NB4 (cell line): Measurements from ENCODE around the gene C16orf86.

Experiments used
- DNase-seq: peaks from one replicate; pipeline ENCODE4 v3.0.0; 2010; ENCODE audit warnings: low read depth
- H3K4me3 ChIP-seq: one replicate; pipeline ENCODE4 v1.5.1; 2011; ENCODE audit warnings: mild to moderate bottlenecking, low read depth, low read length, moderate library complexity
- MAX ChIP-seq: IDR thresholded peaks from 2 replicates; pipeline ENCODE4 v1.6.1; 2011; ENCODE audit warnings: low read depth, low read length
- MYC ChIP-seq: IDR thresholded peaks from 2 replicates; pipeline ENCODE4 v1.6.1; 2011; ENCODE audit warnings: low read depth, low read length
- POLR2A ChIP-seq: IDR thresholded peaks from 2 replicates; pipeline ENCODE4 v1.6.1; 2011; ENCODE audit warnings: mild to moderate bottlenecking; ENCODE audit not compliant: insufficient read length; ENCODE audit errors: extremely low read depth
- TF ChIP-seq, protein P1 (sequence below): IDR thresholded peaks from one replicate; pipeline ENCODE4 v1.5.1; 2012; ENCODE audit warnings: low read depth, low read length

C16orf86 gene

GRCh38 chr16:67676516-67676915 is 9.9 kb downstream of the C16orf86 start:
- TF ChIP-seq, protein P1, sequence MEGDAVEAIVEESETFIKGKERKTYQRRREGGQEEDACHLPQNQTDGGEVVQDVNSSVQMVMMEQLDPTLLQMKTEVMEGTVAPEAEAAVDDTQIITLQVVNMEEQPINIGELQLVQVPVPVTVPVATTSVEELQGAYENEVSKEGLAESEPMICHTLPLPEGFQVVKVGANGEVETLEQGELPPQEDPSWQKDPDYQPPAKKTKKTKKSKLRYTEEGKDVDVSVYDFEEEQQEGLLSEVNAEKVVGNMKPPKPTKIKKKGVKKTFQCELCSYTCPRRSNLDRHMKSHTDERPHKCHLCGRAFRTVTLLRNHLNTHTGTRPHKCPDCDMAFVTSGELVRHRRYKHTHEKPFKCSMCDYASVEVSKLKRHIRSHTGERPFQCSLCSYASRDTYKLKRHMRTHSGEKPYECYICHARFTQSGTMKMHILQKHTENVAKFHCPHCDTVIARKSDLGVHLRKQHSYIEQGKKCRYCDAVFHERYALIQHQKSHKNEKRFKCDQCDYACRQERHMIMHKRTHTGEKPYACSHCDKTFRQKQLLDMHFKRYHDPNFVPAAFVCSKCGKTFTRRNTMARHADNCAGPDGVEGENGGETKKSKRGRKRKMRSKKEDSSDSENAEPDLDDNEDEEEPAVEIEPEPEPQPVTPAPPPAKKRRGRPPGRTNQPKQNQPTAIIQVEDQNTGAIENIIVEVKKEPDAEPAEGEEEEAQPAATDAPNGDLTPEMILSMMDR = no peak
- no peak for TF ChIP-seq MYC
- TF ChIP-seq MAX = no peak
- no peak for TF ChIP-seq POLR2A
- no peak for DNase-seq
- H3K4me3 ChIP-seq = no peak overlapping the region

GRCh38 chr16:67676939-67677338 is 10.3 kb downstream of the C16orf86 start:
- no peak for TF ChIP-seq MYC
- TF ChIP-seq POLR2A = no peak
- TF ChIP-seq, protein P1 = no peak
- TF ChIP-seq MAX = no peak
- no peak overlapping the region for H3K4me3 ChIP-seq
- no peak for DNase-seq

- DNase-seq = no peak
- no peak for TF ChIP-seq MAX
- no peak for TF ChIP-seq POLR2A
- TF ChIP-seq MYC = no peak
- TF ChIP-seq, protein P1 = no peak
- H3K4me3 ChIP-seq = no peak overlapping the region
Observed at GRCh38 chr16:67677712-67678111, 11.1 kb downstream of the C16orf86 start.

DNA sequence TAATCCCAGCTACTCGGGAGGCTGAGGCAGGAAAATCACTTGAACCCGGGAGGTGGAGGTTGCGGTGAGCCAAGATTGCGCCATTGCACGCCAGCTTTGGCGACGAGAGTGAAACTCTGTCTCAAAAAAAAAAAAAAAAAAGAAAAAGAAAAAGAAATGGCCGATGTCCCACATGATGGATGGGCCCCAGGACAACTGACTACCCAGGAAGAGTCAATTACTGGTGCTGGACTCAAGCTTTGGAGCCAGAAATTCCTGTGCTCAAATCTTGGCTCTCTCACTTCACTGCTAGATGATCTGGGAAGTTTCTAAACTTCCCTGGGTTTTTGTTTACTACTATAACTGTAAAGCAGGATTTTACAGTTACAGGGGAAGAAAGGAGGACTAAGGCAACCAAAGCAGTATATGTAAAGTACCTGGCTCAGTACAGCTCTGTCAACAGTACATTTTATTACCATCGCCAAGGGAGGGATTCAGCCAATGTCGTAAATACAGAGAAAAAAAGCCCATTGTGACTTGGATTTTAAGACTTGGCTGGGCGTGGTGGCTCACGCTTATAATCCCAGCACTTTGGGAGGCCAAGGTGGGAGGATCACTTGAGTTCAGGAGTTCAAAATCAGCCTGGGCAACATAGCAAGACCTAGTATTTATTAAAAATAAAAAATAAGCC is 11.9 kb downstream of the C16orf86 start:
- TF ChIP-seq MAX (no peak), POLR2A (no peak), MYC (no peak)
- TF ChIP-seq, protein P1 = no peak
- no peak overlapping the region for H3K4me3 ChIP-seq
- DNase-seq = no peak

- TF ChIP-seq MAX (no peak), MYC (no peak), POLR2A (no peak)
- TF ChIP-seq, protein P1 = no peak
- H3K4me3 ChIP-seq = no peak overlapping the region
- DNase-seq = no peak
Observed at GRCh38 chr16:67679935-67680897, 13.6 kb downstream of the C16orf86 start.
